Spleen (tissue), 11 donors: ENCODE data around the gene MOB2. TPM values are rescaled to one million over a fixed set of nuclear protein-coding genes. Genes with fewer than 3 reads are reported as not detected.

Experiments used
- DNase-seq: peaks from one replicate; pipeline ENCODE4 v3.0.0-alpha.2; 2020
- H3K27ac ChIP-seq, 8 donors: fragments of 200-600 bp; sonication (generic) in 7 of 8; 1 replicate in 4 of 8; 2 replicates in 4 of 8; pipeline versions ENCODE4 v1.5.0 to v1.8.0; 2016 to 2021; ENCODE audit warnings: inconsistent platforms in 4 of 8, mild to moderate bottlenecking in 4 of 8, moderate library complexity in 1 of 8
- H3K27me3 ChIP-seq, 7 donors: fragments of 200-600 bp; sonication (generic) in 6 of 7; replicated peaks in 1 of 7; 1 replicate in 4 of 7; 2 replicates in 3 of 7; pipeline versions ENCODE4 v1.5.0 to v1.8.0; 2016 to 2021; ENCODE audit warnings: inconsistent platforms in 3 of 7, mild to moderate bottlenecking in 1 of 7
- H3K36me3 ChIP-seq, 6 donors: fragments of 200-600 bp; sonication (generic) in 5 of 6; 1 replicate in 4 of 6; 2 replicates in 2 of 6; pipeline versions ENCODE4 v1.5.0 to v1.8.0; 2016 to 2021; ENCODE audit warnings: inconsistent platforms in 2 of 6
- H3K4me1 ChIP-seq, 6 donors: fragments of 200-600 bp; sonication (generic) in 5 of 6; 1 replicate in 3 of 6; 2 replicates in 3 of 6; pipeline versions ENCODE4 v1.5.0 to v1.8.0; 2016 to 2021; ENCODE audit warnings: inconsistent platforms in 3 of 6
- H3K4me3 ChIP-seq, 8 donors: fragments of 200-600 bp; sonication (generic) in 7 of 8; 1 replicate in 4 of 8; 2 replicates in 4 of 8; pipeline versions ENCODE4 v1.5.0 to v1.8.0; 2016 to 2021; ENCODE audit warnings: inconsistent platforms in 4 of 8, mild to moderate bottlenecking in 4 of 8, moderate library complexity in 2 of 8
- H3K9me3 ChIP-seq, 8 donors: fragments of 200-600 bp; sonication (generic) in 7 of 8; 1 replicate in 4 of 8; 2 replicates in 4 of 8; pipeline versions ENCODE4 v1.5.0 to v1.8.0; 2016 to 2021; ENCODE audit warnings: inconsistent platforms in 4 of 8
- CTCF ChIP-seq, 11 experiments: fragments of 200-600 bp in 7 of 11; fragments of 450-650 bp in 4 of 11; sonication (generic) in 4 of 11; IDR thresholded peaks in 8 of 11; conservative IDR thresholded peaks in 3 of 11; 1 replicate in 7 of 11; 2 replicates in 4 of 11; pipeline versions ENCODE4 v1.4.0 to v1.8.0; 2016 to 2021; ENCODE audit warnings: antibody characterized with exemption in 11 of 11, inconsistent platforms in 4 of 11, mild to moderate bottlenecking in 1 of 11
- POLR2A ChIP-seq, 3 donors: fragments of 450-650 bp; IDR thresholded peaks; one replicate each; pipeline ENCODE4 v1.5.1; 2017; ENCODE audit warnings: antibody characterized with exemption in 3 of 3, mild to moderate bottlenecking in 1 of 3
- POLR2AphosphoS5 ChIP-seq, 3 donors: sonication (generic); formaldehyde crosslinking; IDR thresholded peaks; one replicate each; pipeline ENCODE4 v1.5.1; 2017; ENCODE audit warnings: antibody characterized with exemption in 3 of 3
- WGBS, 5 donors: extraction: QIAGEN DNeasy Blood & Tissue Kit in 3 of 5; methylation state at CpG; one replicate each; pipeline versions ENCODE4 v1.1.5 to v1.1.7; 2013 to 2018; 5-methylcytosine and 5-hydroxymethylcytosine counted together
- intact Hi-C: fragments of 100-400 bp; cut with DNase I; formaldehyde crosslinking; loops from one replicate; pipeline ENCODE4 v1.15.0; 2023; ENCODE audit warnings: low total_unique reads
- polyA plus RNA-seq, 3 donors: library from polyadenylated mRNA; stranded (reverse); fragments of 200-250 nt; gene quantifications; one replicate each; pipeline ENCODE4 v1.2.1, GENCODE V29; 2013
- total RNA-seq, 7 donors: library from RNA; depleted of rRNA in 3 of 7; stranded (reverse); fragments of >200 nt in 3 of 7; fragmentation: NEBNext Ultra II Directional in 4 of 7; extraction: Animal tissue kit (Norgen Biotek cat#: 25700) in 4 of 7; gene quantifications; one replicate each; pipeline versions ENCODE4 v1.1.0 to v1.2.1, GENCODE V29; 2016 to 2021
- donor health status: healthy with polysubstance abuse.
- donor health status: DM: no; HTN: no; CAD: no; lungs with moderate emphysema.
- donor health status: DM: no; HTN: no; CAD: no.
- donor health status: Bipolar disorder and iron deficiency.
- donor health status: healthy.
- donor health status: DM: no; HTN: no; CAD: no.
- donor health status: DM: yes; HTN: yes; CAD: no.

Gene MOB2
- total and polyA plus RNA-seq, 10 donors: 28.1 to 51.5 (median 41.5) TPM

- Histone ChIP-seq H3K4me3 (no peak overlapping the region), H3K27ac (no peak overlapping the region), H3K27me3 (no peaks in the 10 kb centered on the region), H3K9me3 (no peaks in the 10 kb centered on the region), H3K36me3 (peaks cover 0 to 32% (median under 1%) of the 10 kb centered on the region in 6 donors), H3K4me1 (peaks cover 26 to 85% (median 68%) of the 10 kb centered on the region in 6 donors)
- WGBS, 5 donors: 72 to 81% (median 79%) methylated on average over 11 of the region's 11 CpGs
- DNase-seq: no peak
- intact Hi-C loops: no loop called here
- TF ChIP-seq CTCF (IDR thresholded peaks at IDR 0.05 in 8 of 11, conservative IDR thresholded peaks at IDR 0.05 in 3 of 11) (no peak), POLR2A (IDR thresholded peaks at IDR 0.05) (no peak), POLR2AphosphoS5 (IDR thresholded peaks at IDR 0.05) (no peak)
Observed at GRCh38 chr11:1505480-1505879, 18.9 kb upstream of the MOB2 start.

GRCh38 chr11:1504581-1505290 is 18.2 kb upstream of the MOB2 start:
- no peak for DNase-seq
- intact Hi-C loops: no loop called here

DNA sequence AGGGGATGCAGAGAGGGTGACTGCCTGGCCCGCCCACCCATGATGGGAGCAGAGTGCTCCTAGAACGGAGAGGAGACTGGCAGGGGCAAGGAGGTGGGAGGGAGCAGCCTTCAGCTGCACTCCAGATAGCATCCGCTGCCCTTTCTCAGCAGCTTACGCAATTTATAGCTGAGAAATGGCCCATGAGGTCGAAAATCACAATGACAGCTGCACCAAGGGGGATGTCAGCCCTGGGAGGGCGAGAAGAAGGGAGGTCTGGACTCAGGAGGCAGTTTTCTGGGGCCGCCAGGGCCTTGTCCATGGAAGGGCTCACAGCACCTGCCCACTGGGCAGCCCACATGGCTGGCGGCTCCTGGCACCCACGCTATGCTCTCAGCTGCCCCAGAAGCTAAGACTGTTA is 17.6 kb upstream of the MOB2 start:
- Histone ChIP-seq H3K4me1 (peaks cover 26 to 78% (median 64%) of the 10 kb centered on the region in 6 donors), H3K36me3 (peaks cover 0 to 45% (median 3%) of the 10 kb centered on the region in 6 donors), H3K9me3 (no peaks in the 10 kb centered on the region), H3K27me3 (no peaks in the 10 kb centered on the region), H3K4me3 (no peak overlapping the region), H3K27ac (peak overlapping the region in 3 of 8 donors; percentile 9 to 22 (median 14))
- no peak for DNase-seq
- WGBS, 5 donors: 67 to 90% (median 77%) methylated on average over 9 of the region's 9 CpGs
- TF ChIP-seq POLR2A (IDR thresholded peaks at IDR 0.05) (no peak), CTCF (IDR thresholded peaks at IDR 0.05 in 8 of 11, conservative IDR thresholded peaks at IDR 0.05 in 3 of 11) (no peak), POLR2AphosphoS5 (IDR thresholded peaks at IDR 0.05) (no peak)
- intact Hi-C loops: no loop called here

More at GRCh38 chr11:1504581-1505290, 18.2 kb upstream of the MOB2 start:
- no peaks in the 10 kb centered on the region for H3K9me3 ChIP-seq
- peak overlapping the region in 1 of 8 donors; percentile 22 for H3K27ac ChIP-seq
- H3K27me3 ChIP-seq: no peaks in the 10 kb centered on the region
- no peak for TF ChIP-seq POLR2AphosphoS5 (IDR thresholded peaks at IDR 0.05)
- H3K36me3 ChIP-seq: peaks cover 0 to 39% (median 3%) of the 10 kb centered on the region in 6 donors
- H3K4me1 ChIP-seq: peaks cover 26 to 84% (median 67%) of the 10 kb centered on the region in 6 donors
- WGBS, 5 donors: 92 to 94% (median 93%) methylated on average over 23 to 28 of the region's 28 CpGs
- H3K4me3 ChIP-seq: no peak overlapping the region

DNA sequence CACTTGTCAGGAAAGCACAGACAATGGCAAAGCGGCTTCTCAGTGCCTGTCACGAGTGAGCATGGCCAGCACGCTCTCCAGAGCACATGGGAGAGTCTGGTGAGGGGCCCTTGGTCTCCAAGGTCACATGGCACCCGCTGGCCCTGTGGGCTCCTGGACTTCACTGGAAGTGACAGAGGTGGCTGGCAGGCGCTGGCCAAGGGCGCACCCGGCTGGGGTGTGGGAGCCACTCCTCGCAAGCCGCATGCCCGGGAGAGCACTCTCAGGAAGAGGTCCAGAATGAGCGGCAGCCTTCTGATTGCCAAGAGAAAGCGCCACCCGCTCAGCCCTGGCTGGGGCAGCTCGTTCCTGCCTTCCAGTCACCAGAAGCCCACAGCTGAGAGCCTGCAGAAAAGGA is 17.1 kb upstream of the MOB2 start:
- whole genome bisulfite sequencing, 5 donors: 48 to 90% (median 73%) methylated on average over 9 to 14 of the region's 14 CpGs
- H3K4me1 ChIP-seq: peaks cover 26 to 77% (median 59%) of the 10 kb centered on the region in 6 donors
- DNase-seq: no peak
- H3K36me3 ChIP-seq: peaks cover 0 to 48% (median 3%) of the 10 kb centered on the region in 6 donors
- intact Hi-C loops: no loop called here
- no peak overlapping the region for H3K4me3 ChIP-seq
- TF ChIP-seq POLR2AphosphoS5 (IDR thresholded peaks at IDR 0.05) (peak in 1 of 3 donors; percentile 24), CTCF (IDR thresholded peaks at IDR 0.05 in 8 of 11, conservative IDR thresholded peaks at IDR 0.05 in 3 of 11) (no peak)
- H3K9me3 ChIP-seq: no peaks in the 10 kb centered on the region
- no peaks in the 10 kb centered on the region for H3K27me3 ChIP-seq
- H3K27ac ChIP-seq: peak overlapping the region in 4 of 8 donors; percentile 7 to 22 (median 12)
